GM19099 (cell line): Measurements from ENCODE around the gene GRK3.

Experiments
- POLR2A ChIP-seq: IDR thresholded peaks from 3 replicates; pipeline ENCODE4 v1.6.1; 2011; ENCODE audit warnings: low read depth; ENCODE audit not compliant: insufficient read length; ENCODE audit errors: extremely low read depth

GRK3 gene

GRCh38 chr22:25663654-25664053 lies 99.2 kb downstream of the GRK3 start:
- TF ChIP-seq POLR2A = no peak

- TF ChIP-seq POLR2A = no peak
Measured at GRCh38 chr22:25666308-25666707, 101.8 kb downstream of the GRK3 start.

- no peak for TF ChIP-seq POLR2A
Measured at GRCh38 chr22:25668437-25668836, 104.0 kb downstream of the GRK3 start.

GRCh38 chr22:25669253-25670069 lies 105.0 kb downstream of the GRK3 start:
- no peak for TF ChIP-seq POLR2A

GRCh38 chr22:25670070-25670461 lies 105.6 kb downstream of the GRK3 start:
- TF ChIP-seq POLR2A = no peak

- no peak for TF ChIP-seq POLR2A
Measured at GRCh38 chr22:25672289-25673084, 108.0 kb downstream of the GRK3 start.

- no peak for TF ChIP-seq POLR2A
Measured at GRCh38 chr22:25673713-25674112, 109.2 kb downstream of the GRK3 start.

- TF ChIP-seq POLR2A = no peak
Measured at GRCh38 chr22:25677631-25678030, 113.2 kb downstream of the GRK3 start.

GRCh38 chr22:25680051-25680450 lies 115.6 kb downstream of the GRK3 start:
- no peak for TF ChIP-seq POLR2A

GRCh38 chr22:25680956-25681355 lies 116.5 kb downstream of the GRK3 start:
- no peak for TF ChIP-seq POLR2A

GRCh38 chr22:25682109-25682508 lies 117.6 kb downstream of the GRK3 start:
- no peak for TF ChIP-seq POLR2A

- TF ChIP-seq POLR2A = no peak
Measured at GRCh38 chr22:25688627-25689026, 124.2 kb downstream of the GRK3 start.

- TF ChIP-seq POLR2A = no peak
Measured at GRCh38 chr22:25689631-25690030, 125.2 kb downstream of the GRK3 start.

- TF ChIP-seq POLR2A = no peak
Measured at GRCh38 chr22:25690798-25691197, 126.3 kb downstream of the GRK3 start.

GRCh38 chr22:25692397-25693267 lies 128.2 kb downstream of the GRK3 start:
- no peak for TF ChIP-seq POLR2A
